Liver (tissue), 9 donors: ENCODE data around the gene HSBP1. TPM values are rescaled to one million over a fixed set of nuclear protein-coding genes. Genes with fewer than 3 reads are reported as not detected.

Experiments used
- DNase-seq: peaks from one replicate; pipeline ENCODE4 v3.0.0-alpha.2; 2017; ENCODE audit warnings: low spot score
- H3K27ac ChIP-seq, 2 donors: one replicate each; pipeline ENCODE4 v1.7.0; 2013; ENCODE audit warnings: inconsistent platforms in 2 of 2, low read length in 2 of 2, control low read depth in 1 of 2, low read depth in 1 of 2, mild to moderate bottlenecking in 1 of 2
- H3K27me3 ChIP-seq, 4 donors: one replicate each; pipeline versions ENCODE4 v1.6.1 to v1.7.0; 2013; ENCODE audit warnings: low read length in 3 of 4, inconsistent platforms in 1 of 4, mild to moderate bottlenecking in 1 of 4, moderate library complexity in 1 of 4; ENCODE audit not compliant: control insufficient read depth in 4 of 4, insufficient read depth in 4 of 4
- H3K36me3 ChIP-seq, 4 donors: one replicate each; pipeline versions ENCODE4 v1.6.1 to v1.7.0; 2013; ENCODE audit warnings: low read length in 3 of 4, mild to moderate bottlenecking in 3 of 4, low read depth in 1 of 4, moderate library complexity in 1 of 4; ENCODE audit not compliant: control insufficient read depth in 4 of 4, insufficient read depth in 3 of 4
- H3K4me1 ChIP-seq, 4 donors: one replicate each; pipeline versions ENCODE4 v1.6.1 to v1.7.0; 2013; ENCODE audit warnings: low read length in 3 of 4, mild to moderate bottlenecking in 3 of 4, moderate library complexity in 1 of 4; ENCODE audit not compliant: control insufficient read depth in 4 of 4, insufficient read depth in 4 of 4
- H3K4me3 ChIP-seq, 3 donors: one replicate each; pipeline versions ENCODE4 v1.6.1 to v1.7.0; 2013; ENCODE audit warnings: low read length in 3 of 3, control low read depth in 1 of 3, low read depth in 1 of 3, mild to moderate bottlenecking in 1 of 3
- H3K9ac ChIP-seq, 2 donors: one replicate each; pipeline ENCODE4 v1.7.0; 2013; ENCODE audit warnings: low read length in 2 of 2, mild to moderate bottlenecking in 2 of 2, moderate library complexity in 2 of 2, control low read depth in 1 of 2, low read depth in 1 of 2
- H3K9me3 ChIP-seq, 4 donors: one replicate each; pipeline versions ENCODE4 v1.6.1 to v1.7.0; 2013; ENCODE audit warnings: low read length in 3 of 4; ENCODE audit not compliant: control insufficient read depth in 4 of 4
- ATF3 ChIP-seq: IDR thresholded peaks from 2 replicates; pipeline ENCODE4 v1.6.1; 2016; ENCODE audit warnings: antibody characterized with exemption
- CTCF ChIP-seq: fragments of 150-350 bp; IDR thresholded peaks from 2 replicates; pipeline ENCODE4 v1.5.1; 2017; ENCODE audit warnings: improper control_type of control experiment, low read depth, low read length; ENCODE audit not compliant: missing input control
- EGR1 ChIP-seq, 2 donors: IDR thresholded peaks; 2 replicates each; pipeline ENCODE4 v1.6.1; 2016 to 2018; ENCODE audit warnings: antibody characterized with exemption in 2 of 2, low read depth in 2 of 2
- FOXA1 ChIP-seq: IDR thresholded peaks from 2 replicates; pipeline ENCODE4 v1.6.1; 2016; ENCODE audit warnings: antibody characterized with exemption
- FOXA2 ChIP-seq: IDR thresholded peaks from 2 replicates; pipeline ENCODE4 v1.6.1; 2016; ENCODE audit warnings: antibody characterized with exemption
- GABPA ChIP-seq, 2 donors: IDR thresholded peaks in 1 of 2; conservative IDR thresholded peaks in 1 of 2; 2 replicates each; pipeline ENCODE4 v1.6.1; 2016; ENCODE audit warnings: antibody characterized with exemption in 2 of 2, mild to moderate bottlenecking in 1 of 2, moderate library complexity in 1 of 2
- HNF4A ChIP-seq, 2 donors: conservative IDR thresholded peaks; 2 replicates each; pipeline ENCODE4 v1.6.1; 2016; ENCODE audit warnings: antibody characterized with exemption in 2 of 2, mild to moderate bottlenecking in 2 of 2
- HNF4G ChIP-seq: IDR thresholded peaks from 2 replicates; pipeline ENCODE4 v1.6.1; 2016; ENCODE audit warnings: antibody characterized with exemption
- JUND ChIP-seq, 2 donors: IDR thresholded peaks; 2 replicates each; pipeline ENCODE4 v1.6.1; 2016; ENCODE audit warnings: antibody characterized with exemption in 2 of 2
- MAX ChIP-seq: IDR thresholded peaks from 2 replicates; pipeline ENCODE4 v1.6.1; 2016; ENCODE audit warnings: antibody characterized with exemption
- NR2F2 ChIP-seq: IDR thresholded peaks from 2 replicates; pipeline ENCODE4 v1.6.1; 2016; ENCODE audit warnings: antibody characterized with exemption
- RAD21 ChIP-seq, 2 donors: IDR thresholded peaks; 2 replicates each; pipeline ENCODE4 v1.6.1; 2016; ENCODE audit warnings: antibody characterized with exemption in 2 of 2, mild to moderate bottlenecking in 2 of 2
- RXRA ChIP-seq, 2 donors: IDR thresholded peaks; 2 replicates each; pipeline ENCODE4 v1.6.1; 2017 to 2018; ENCODE audit warnings: antibody characterized with exemption in 2 of 2, mild to moderate bottlenecking in 1 of 2
- SP1 ChIP-seq: IDR thresholded peaks from 2 replicates; pipeline ENCODE4 v1.6.1; 2018; ENCODE audit warnings: antibody characterized with exemption, mild to moderate bottlenecking
- TAF1 ChIP-seq: conservative IDR thresholded peaks from 2 replicates; pipeline ENCODE4 v1.6.1; 2016; ENCODE audit warnings: antibody characterized with exemption, mild to moderate bottlenecking
- YY1 ChIP-seq: IDR thresholded peaks from 2 replicates; pipeline ENCODE4 v1.6.1; 2016; ENCODE audit warnings: antibody characterized with exemption, mild to moderate bottlenecking
- WGBS: extraction: QIAGEN DNeasy Blood & Tissue Kit; methylation state at CpG from one replicate; pipeline ENCODE4 v1.1.7; 2013; 5-methylcytosine and 5-hydroxymethylcytosine counted together
- polyA plus RNA-seq, 2 donors: library from polyadenylated mRNA; stranded (reverse) in 1 of 2; unstranded in 1 of 2; fragments of 200-250 nt in 1 of 2; fragments of >200 nt in 1 of 2; fragmentation: Nextera tagmentation in 1 of 2; extraction: Ambion mirVana in 1 of 2; gene quantifications; one replicate each; pipeline versions ENCODE4 v1.2.1 to v1.2.3, GENCODE V29; 2013 to 2015
- total RNA-seq, 2 donors: library from RNA; depleted of rRNA; stranded (reverse); fragments of >200 nt; gene quantifications; one replicate each; pipeline ENCODE4 v1.2.3, GENCODE V29; 2014
- TF ChIP-seq, protein P1 (sequence below): IDR thresholded peaks from 2 replicates; pipeline ENCODE4 v1.6.1; 2016; ENCODE audit warnings: antibody characterized with exemption, mild to moderate bottlenecking
- TF ChIP-seq, protein P2 (sequence below): IDR thresholded peaks from 2 replicates; pipeline ENCODE4 v1.6.1; 2016; ENCODE audit warnings: antibody characterized with exemption
- donor health status: healthy.
- donor health status: healthy.
- donor health status: healthy.
- donor health status: healthy.
- donor health status: healthy.

HSBP1 gene
- total and polyA plus RNA-seq, 4 donors = 5.1 to 106 (median 38.3) TPM

- no peaks in the 10 kb centered on the region for H3K9me3 ChIP-seq
- H3K36me3 ChIP-seq = peaks cover 0 to 3% (median under 1%) of the 10 kb centered on the region in 4 donors
- TF ChIP-seq FOXA2 (no peak), SP1 (no peak), EGR1 (IDR thresholded peaks at IDR 0.05; ENCODE audit: low read depth in 2 of 2) (no peak), JUND (IDR thresholded peaks at IDR 0.05) (no peak), NR2F2 (no peak), CTCF (no peak), RXRA (IDR thresholded peaks at IDR 0.05) (no peak), TAF1 (no peak), RAD21 (IDR thresholded peaks at IDR 0.05) (no peak)
- no peak for DNase-seq
- H3K27ac ChIP-seq = no peak overlapping the region
- WGBS = 91% methylated on average over 12 of the region's 12 CpGs
- H3K4me3 ChIP-seq = no peak overlapping the region
- no peaks in the 10 kb centered on the region for H3K4me1 ChIP-seq
- H3K9ac ChIP-seq = no peak overlapping the region
- H3K27me3 ChIP-seq = no peaks in the 10 kb centered on the region
These were observed 9.2 kb downstream of the HSBP1 start for GRCh38 chr16:83817022-83817421.

DNA sequence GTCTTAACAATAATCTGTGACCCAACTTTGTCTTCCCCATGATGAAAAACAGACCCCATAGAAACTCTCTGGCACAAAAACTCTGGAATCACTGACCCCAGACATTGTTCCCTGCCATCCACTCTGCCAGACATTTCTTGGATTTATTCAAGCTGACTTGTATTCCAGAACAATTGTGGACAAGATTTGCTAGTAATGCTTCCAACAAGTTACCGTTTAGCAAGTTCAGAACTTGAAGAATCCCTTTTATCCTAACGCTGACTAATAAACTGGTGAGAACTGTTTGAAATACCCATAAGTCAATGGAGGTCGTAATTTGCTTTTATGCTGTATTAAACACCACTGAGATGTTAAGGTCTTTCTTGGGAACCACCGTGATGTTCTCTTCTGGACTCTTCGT is 10.5 kb downstream of the HSBP1 start:
- WGBS = 84% methylated on average over 5 of the region's 5 CpGs
- no peaks in the 10 kb centered on the region for H3K9me3 ChIP-seq

More for the DNA sequence above, 10.5 kb downstream of the HSBP1 start:
- Histone ChIP-seq H3K4me1 (no peaks in the 10 kb centered on the region), H3K27me3 (no peaks in the 10 kb centered on the region), H3K4me3 (no peak overlapping the region), H3K9ac (no peak overlapping the region), H3K27ac (no peak overlapping the region), H3K36me3 (no peaks in the 10 kb centered on the region)
- no peak for DNase-seq
- TF ChIP-seq RXRA (IDR thresholded peaks at IDR 0.05) (no peak), NR2F2 (no peak), TAF1 (no peak), YY1 (no peak), CTCF (no peak), HNF4A (conservative IDR thresholded peaks at IDR 0.05) (no peak), FOXA1 (no peak), SP1 (no peak), JUND (IDR thresholded peaks at IDR 0.05) (no peak), EGR1 (IDR thresholded peaks at IDR 0.05; ENCODE audit: low read depth in 2 of 2) (no peak), MAX (no peak), HNF4G (no peak), FOXA2 (no peak), GABPA (IDR thresholded peaks at IDR 0.05 in 1 of 2, conservative IDR thresholded peaks at IDR 0.05 in 1 of 2) (no peak), RAD21 (IDR thresholded peaks at IDR 0.05) (no peak), ATF3 (no peak)
- TF ChIP-seq, protein P1, sequence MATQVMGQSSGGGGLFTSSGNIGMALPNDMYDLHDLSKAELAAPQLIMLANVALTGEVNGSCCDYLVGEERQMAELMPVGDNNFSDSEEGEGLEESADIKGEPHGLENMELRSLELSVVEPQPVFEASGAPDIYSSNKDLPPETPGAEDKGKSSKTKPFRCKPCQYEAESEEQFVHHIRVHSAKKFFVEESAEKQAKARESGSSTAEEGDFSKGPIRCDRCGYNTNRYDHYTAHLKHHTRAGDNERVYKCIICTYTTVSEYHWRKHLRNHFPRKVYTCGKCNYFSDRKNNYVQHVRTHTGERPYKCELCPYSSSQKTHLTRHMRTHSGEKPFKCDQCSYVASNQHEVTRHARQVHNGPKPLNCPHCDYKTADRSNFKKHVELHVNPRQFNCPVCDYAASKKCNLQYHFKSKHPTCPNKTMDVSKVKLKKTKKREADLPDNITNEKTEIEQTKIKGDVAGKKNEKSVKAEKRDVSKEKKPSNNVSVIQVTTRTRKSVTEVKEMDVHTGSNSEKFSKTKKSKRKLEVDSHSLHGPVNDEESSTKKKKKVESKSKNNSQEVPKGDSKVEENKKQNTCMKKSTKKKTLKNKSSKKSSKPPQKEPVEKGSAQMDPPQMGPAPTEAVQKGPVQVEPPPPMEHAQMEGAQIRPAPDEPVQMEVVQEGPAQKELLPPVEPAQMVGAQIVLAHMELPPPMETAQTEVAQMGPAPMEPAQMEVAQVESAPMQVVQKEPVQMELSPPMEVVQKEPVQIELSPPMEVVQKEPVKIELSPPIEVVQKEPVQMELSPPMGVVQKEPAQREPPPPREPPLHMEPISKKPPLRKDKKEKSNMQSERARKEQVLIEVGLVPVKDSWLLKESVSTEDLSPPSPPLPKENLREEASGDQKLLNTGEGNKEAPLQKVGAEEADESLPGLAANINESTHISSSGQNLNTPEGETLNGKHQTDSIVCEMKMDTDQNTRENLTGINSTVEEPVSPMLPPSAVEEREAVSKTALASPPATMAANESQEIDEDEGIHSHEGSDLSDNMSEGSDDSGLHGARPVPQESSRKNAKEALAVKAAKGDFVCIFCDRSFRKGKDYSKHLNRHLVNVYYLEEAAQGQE = no peak
- TF ChIP-seq, protein P2, sequence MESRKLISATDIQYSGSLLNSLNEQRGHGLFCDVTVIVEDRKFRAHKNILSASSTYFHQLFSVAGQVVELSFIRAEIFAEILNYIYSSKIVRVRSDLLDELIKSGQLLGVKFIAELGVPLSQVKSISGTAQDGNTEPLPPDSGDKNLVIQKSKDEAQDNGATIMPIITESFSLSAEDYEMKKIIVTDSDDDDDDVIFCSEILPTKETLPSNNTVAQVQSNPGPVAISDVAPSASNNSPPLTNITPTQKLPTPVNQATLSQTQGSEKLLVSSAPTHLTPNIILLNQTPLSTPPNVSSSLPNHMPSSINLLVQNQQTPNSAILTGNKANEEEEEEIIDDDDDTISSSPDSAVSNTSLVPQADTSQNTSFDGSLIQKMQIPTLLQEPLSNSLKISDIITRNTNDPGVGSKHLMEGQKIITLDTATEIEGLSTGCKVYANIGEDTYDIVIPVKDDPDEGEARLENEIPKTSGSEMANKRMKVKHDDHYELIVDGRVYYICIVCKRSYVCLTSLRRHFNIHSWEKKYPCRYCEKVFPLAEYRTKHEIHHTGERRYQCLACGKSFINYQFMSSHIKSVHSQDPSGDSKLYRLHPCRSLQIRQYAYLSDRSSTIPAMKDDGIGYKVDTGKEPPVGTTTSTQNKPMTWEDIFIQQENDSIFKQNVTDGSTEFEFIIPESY = no peak
